HepG2 (cell line): Measurements from ENCODE around the gene MIS18BP1. TPM values are rescaled to one million over a fixed set of nuclear protein-coding genes. Genes with fewer than 3 reads are reported as not detected.

Experiments
- BORCS8-MEF2B ChIP-seq: sonication (generic); formaldehyde crosslinking; IDR thresholded peaks from 2 replicates; pipeline ENCODE4 v1.8.0; 2022; ENCODE audit warnings: mild to moderate bottlenecking, missing genetic modification reagents
- CEBPB ChIP-seq: IDR thresholded peaks from 2 replicates; pipeline ENCODE4 v1.6.1; 2011; ENCODE audit warnings: low read depth, low read length, improper control_type of control experiment, borderline replicate concordance
- CEBPG ChIP-seq: IDR thresholded peaks from 2 replicates; pipeline ENCODE4 v1.6.1; 2016
- ELF1 ChIP-seq: sonication (generic); formaldehyde crosslinking; IDR thresholded peaks from 2 replicates; pipeline ENCODE4 v1.4.0; 2020; ENCODE audit warnings: missing genetic modification reagents
- FOXJ3 ChIP-seq: sonication (generic); formaldehyde crosslinking; IDR thresholded peaks from 2 replicates; pipeline ENCODE4 v1.4.0; 2020; ENCODE audit warnings: missing genetic modification reagents, mild to moderate bottlenecking, borderline replicate concordance
- FOXO1 ChIP-seq: sonication (generic); formaldehyde crosslinking; IDR thresholded peaks from 2 replicates; pipeline ENCODE4 v1.4.0; 2020; ENCODE audit warnings: missing genetic modification reagents
- HDAC2 ChIP-seq: sonication (generic); formaldehyde crosslinking; IDR thresholded peaks from 2 replicates; pipeline ENCODE4 v1.4.0; 2020; ENCODE audit warnings: missing genetic modification reagents
- IRF2 ChIP-seq: IDR thresholded peaks from 2 replicates; pipeline ENCODE4 v1.6.1; 2018; ENCODE audit warnings: missing genetic modification reagents, missing compliant biosample characterization
- KDM5A ChIP-seq: fragments of 200-600 bp; sonication (generic); IDR thresholded peaks from 2 replicates; pipeline ENCODE4 v1.7.0; 2018; ENCODE audit warnings: antibody characterized with exemption, mild to moderate bottlenecking, low read length, borderline replicate concordance
- NR0B2 ChIP-seq: sonication (generic); formaldehyde crosslinking; IDR thresholded peaks from 2 replicates; pipeline ENCODE4 v1.4.0; 2020; ENCODE audit warnings: mild to moderate bottlenecking, missing genetic modification reagents
- PLRG1 ChIP-seq: fragments of 450-650 bp; conservative IDR thresholded peaks from 2 replicates; pipeline ENCODE4 v1.6.1; 2016
- PPARG ChIP-seq: conservative IDR thresholded peaks from 2 replicates; pipeline ENCODE4 v1.6.1; 2016; ENCODE audit warnings: missing biosample characterization, missing genetic modification reagents
- PRPF4 ChIP-seq: fragments of 200-400 bp; formaldehyde crosslinking; IDR thresholded peaks from 2 replicates; pipeline ENCODE4 v1.6.1; 2016; ENCODE audit warnings: low read length, low read depth; ENCODE audit not compliant: poor library complexity, severe bottlenecking
- RARA ChIP-seq: IDR thresholded peaks from 2 replicates; pipeline ENCODE4 v1.6.1; 2016; ENCODE audit warnings: missing genetic modification reagents, missing compliant biosample characterization
- RCOR2 ChIP-seq: IDR thresholded peaks from 2 replicates; pipeline ENCODE4 v1.6.1; 2016; ENCODE audit warnings: missing biosample characterization, missing genetic modification reagents
- SIN3B ChIP-seq: fragments of 150-350 bp; IDR thresholded peaks from 2 replicates; pipeline ENCODE4 v1.6.1; 2014; ENCODE audit warnings: low read length
- SP5 ChIP-seq: IDR thresholded peaks from 2 replicates; pipeline ENCODE4 v1.6.1; 2016; ENCODE audit warnings: low read depth, borderline replicate concordance
- TBX3 ChIP-seq: fragments of 450-650 bp; IDR thresholded peaks from 2 replicates; pipeline ENCODE4 v1.6.1; 2017; ENCODE audit warnings: antibody characterized with exemption, mild to moderate bottlenecking, inconsistent platforms, borderline replicate concordance
- ZC3H4 ChIP-seq: sonication (generic); formaldehyde crosslinking; IDR thresholded peaks from 2 replicates; pipeline ENCODE4 v1.4.0; 2020; ENCODE audit warnings: missing genetic modification reagents, borderline replicate concordance
- ZFAT ChIP-seq: sonication (generic); formaldehyde crosslinking; conservative IDR thresholded peaks from 2 replicates; pipeline ENCODE4 v1.8.1; 2023; ENCODE audit warnings: missing genetic modification reagents, inconsistent platforms
- ZFP62 ChIP-seq: sonication (generic); formaldehyde crosslinking; IDR thresholded peaks from 2 replicates; pipeline ENCODE4 v1.4.0; 2020; ENCODE audit warnings: missing genetic modification reagents
- ZFY ChIP-seq: sonication (generic); formaldehyde crosslinking; IDR thresholded peaks from 2 replicates; pipeline ENCODE4 v1.4.0; 2020; ENCODE audit warnings: missing genetic modification reagents
- ZNF230 ChIP-seq: sonication (generic); formaldehyde crosslinking; IDR thresholded peaks from 2 replicates; pipeline ENCODE4 v1.4.0; 2020; ENCODE audit warnings: mild to moderate bottlenecking, missing genetic modification reagents
- ZNF333 ChIP-seq: sonication (generic); formaldehyde crosslinking; IDR thresholded peaks from 2 replicates; pipeline ENCODE4 v1.4.0; 2020; ENCODE audit warnings: mild to moderate bottlenecking, missing genetic modification reagents, borderline replicate concordance
- ZNF367 ChIP-seq: sonication (generic); formaldehyde crosslinking; IDR thresholded peaks from 2 replicates; pipeline ENCODE4 v1.4.0; 2020; ENCODE audit warnings: missing genetic modification reagents, borderline replicate concordance
- ZNF615 ChIP-seq: sonication (generic); formaldehyde crosslinking; IDR thresholded peaks from 2 replicates; pipeline ENCODE4 v1.5.0; 2020; ENCODE audit warnings: mild to moderate bottlenecking, missing genetic modification reagents, borderline replicate concordance
- ZNF7 ChIP-seq: IDR thresholded peaks from 2 replicates; pipeline ENCODE4 v1.6.1; 2016; ENCODE audit warnings: missing biosample characterization, missing genetic modification reagents
- ZNF790 ChIP-seq: sonication (generic); formaldehyde crosslinking; IDR thresholded peaks from 2 replicates; pipeline ENCODE4 v1.8.0; 2022; ENCODE audit warnings: missing genetic modification reagents, mild to moderate bottlenecking, borderline replicate concordance
- ZNF83 ChIP-seq: sonication (generic); formaldehyde crosslinking; IDR thresholded peaks from 2 replicates; pipeline ENCODE4 v1.4.0; 2020; ENCODE audit warnings: missing genetic modification reagents, mild to moderate bottlenecking, borderline replicate concordance
- polyA plus RNA-seq, 8 experiments: library from polyadenylated mRNA; depleted of rRNA in 3 of 8; stranded (reverse) in 7 of 8; unstranded in 1 of 8; fragments of >200 nt; fragmentation: Illumina TruSeq in 4 of 8; extraction: Trizol in 4 of 8; gene quantifications; 2 replicates each; pipeline versions ENCODE4 v1.2.1 to v1.2.3, GENCODE V29; 2011 to 2016; ENCODE audit warnings: low read depth in 4 of 8, missing spikeins in 1 of 8, mixed read lengths in 1 of 8; ENCODE audit not compliant: insufficient read depth in 1 of 8
- total RNA-seq, 5 experiments: library from RNA; depleted of rRNA; stranded (reverse); fragments of >200 nt; fragmentation: Illumina TruSeq; extraction: Trizol; gene quantifications; 2 replicates each; pipeline ENCODE4 v1.2.3, GENCODE V29; 2016; ENCODE audit warnings: low read depth in 1 of 5
- TF ChIP-seq, protein P1 (sequence below): IDR thresholded peaks from 2 replicates; pipeline ENCODE4 v1.6.1; 2016; ENCODE audit warnings: missing compliant biosample characterization, missing genetic modification reagents, borderline replicate concordance
- TF ChIP-seq, protein P2 (sequence below): sonication (generic); formaldehyde crosslinking; IDR thresholded peaks from 2 replicates; pipeline ENCODE4 v1.9.0; 2021; ENCODE audit warnings: missing genetic modification reagents, mild to moderate bottlenecking, borderline replicate concordance

MIS18BP1 gene
- total and polyA plus RNA-seq, 2 of the 13 experiments (the other 11 are each of a cell fraction or from before 2014, with no cell fraction given), result 9.5 to 36.4 TPM

- TF ChIP-seq PPARG (CRISPR knock-in tag) (0 out of 2 replicates have a peak, but pooled peaks have one; percentile 17), FOXO1 (CRISPR knock-in tag) (peak; percentile 79), ZNF83 (no peak; the same call in 1 of the 2 replicates), KDM5A (peak; percentile 24; the same call in 1 of the 2 replicates), RCOR2 (CRISPR knock-in tag) (0 out of 2 replicates have a peak, but pooled peaks have one; percentile 75), IRF2 (CRISPR knock-in tag) (peak; percentile 89), ZFY (CRISPR knock-in tag) (peak; percentile 99), RARA (CRISPR knock-in tag) (peak; percentile 16; the same call in 1 of the 2 replicates), TBX3 (peak; percentile 37; the same call in 1 of the 2 replicates), ZNF615 (CRISPR knock-in tag) (peak; percentile 46; the same call in 1 of the 2 replicates), SIN3B (peak; percentile 89), FOXJ3 (peak; percentile 65; the same call in 1 of the 2 replicates), ZNF7 (CRISPR knock-in tag) (no peak), ZFAT (CRISPR knock-in tag) (no peak), ZC3H4 (CRISPR knock-in tag) (peak; percentile 73; the same call in 1 of the 2 replicates), ZNF367 (CRISPR knock-in tag) (peak; percentile 72; the same call in 1 of the 2 replicates), CEBPB (peak; percentile 95), HDAC2 (CRISPR knock-in tag) (peak; percentile 97), PRPF4 (no peak), SP5 (CRISPR knock-in tag) (no peak), ZNF790 (CRISPR knock-in tag) (peak; percentile 79; the same call in 1 of the 2 replicates), NR0B2 (CRISPR knock-in tag) (peak; percentile 83), PLRG1 (no peak), BORCS8-MEF2B (CRISPR knock-in tag) (peak; percentile 99), CEBPG (CRISPR knock-in tag) (peak; percentile 86), ZNF333 (no peak), ELF1 (CRISPR knock-in tag) (peak; percentile 91), ZNF230 (CRISPR knock-in tag) (peak; percentile 78; the same call in 1 of the 2 replicates), ZFP62 (CRISPR knock-in tag) (no peak)
- TF ChIP-seq, protein P1, sequence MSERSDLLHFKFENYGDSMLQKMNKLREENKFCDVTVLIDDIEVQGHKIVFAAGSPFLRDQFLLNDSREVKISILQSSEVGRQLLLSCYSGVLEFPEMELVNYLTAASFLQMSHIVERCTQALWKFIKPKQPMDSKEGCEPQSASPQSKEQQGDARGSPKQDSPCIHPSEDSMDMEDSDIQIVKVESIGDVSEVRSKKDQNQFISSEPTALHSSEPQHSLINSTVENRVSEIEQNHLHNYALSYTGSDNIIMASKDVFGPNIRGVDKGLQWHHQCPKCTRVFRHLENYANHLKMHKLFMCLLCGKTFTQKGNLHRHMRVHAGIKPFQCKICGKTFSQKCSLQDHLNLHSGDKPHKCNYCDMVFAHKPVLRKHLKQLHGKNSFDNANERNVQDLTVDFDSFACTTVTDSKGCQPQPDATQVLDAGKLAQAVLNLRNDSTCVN (CRISPR knock-in tag), result peak; percentile 55
- TF ChIP-seq, protein P2, sequence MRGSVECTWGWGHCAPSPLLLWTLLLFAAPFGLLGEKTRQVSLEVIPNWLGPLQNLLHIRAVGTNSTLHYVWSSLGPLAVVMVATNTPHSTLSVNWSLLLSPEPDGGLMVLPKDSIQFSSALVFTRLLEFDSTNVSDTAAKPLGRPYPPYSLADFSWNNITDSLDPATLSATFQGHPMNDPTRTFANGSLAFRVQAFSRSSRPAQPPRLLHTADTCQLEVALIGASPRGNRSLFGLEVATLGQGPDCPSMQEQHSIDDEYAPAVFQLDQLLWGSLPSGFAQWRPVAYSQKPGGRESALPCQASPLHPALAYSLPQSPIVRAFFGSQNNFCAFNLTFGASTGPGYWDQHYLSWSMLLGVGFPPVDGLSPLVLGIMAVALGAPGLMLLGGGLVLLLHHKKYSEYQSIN (CRISPR knock-in tag), result no peak
Measured at GRCh38 chr14:45253070-45253753, at the start of gene MIS18BP1 (continued).
